NOMO-1 (cell line): ENCODE measurements around the gene TEX54.

Experiments used
- DNase-seq, 2 experiments: peaks; one replicate each; lab custom pipeline; 2025; ENCODE audit not compliant: unreplicated experiment in 2 of 2; lab: John Stamatoyannopoulos, UW

The TEX54 gene

DNA sequence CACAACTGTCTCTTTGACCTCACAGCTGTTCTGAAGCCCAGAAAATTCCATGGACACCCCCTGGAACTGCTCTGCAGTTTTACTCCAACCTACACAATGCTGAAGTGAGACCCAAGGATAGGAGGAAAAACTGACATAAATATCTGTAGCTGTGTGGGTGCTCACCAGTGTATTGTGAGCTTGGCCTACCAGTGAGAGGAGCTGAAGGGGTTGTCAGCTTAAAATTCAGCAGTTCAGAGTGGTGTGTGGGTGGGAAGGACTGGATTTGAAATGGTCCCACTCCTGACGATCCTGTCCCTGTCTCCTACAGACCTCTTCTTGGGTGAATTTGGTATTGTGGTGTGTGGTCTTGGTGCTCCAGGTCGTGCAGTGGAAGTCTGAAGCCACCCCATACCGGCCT, 43.1 kb downstream of the TEX54 start:
- DNase-seq, result no peak

- no peak for DNase-seq
Observed at GRCh38 chr11:62788991-62789390, 43.6 kb downstream of the TEX54 start.

DNA sequence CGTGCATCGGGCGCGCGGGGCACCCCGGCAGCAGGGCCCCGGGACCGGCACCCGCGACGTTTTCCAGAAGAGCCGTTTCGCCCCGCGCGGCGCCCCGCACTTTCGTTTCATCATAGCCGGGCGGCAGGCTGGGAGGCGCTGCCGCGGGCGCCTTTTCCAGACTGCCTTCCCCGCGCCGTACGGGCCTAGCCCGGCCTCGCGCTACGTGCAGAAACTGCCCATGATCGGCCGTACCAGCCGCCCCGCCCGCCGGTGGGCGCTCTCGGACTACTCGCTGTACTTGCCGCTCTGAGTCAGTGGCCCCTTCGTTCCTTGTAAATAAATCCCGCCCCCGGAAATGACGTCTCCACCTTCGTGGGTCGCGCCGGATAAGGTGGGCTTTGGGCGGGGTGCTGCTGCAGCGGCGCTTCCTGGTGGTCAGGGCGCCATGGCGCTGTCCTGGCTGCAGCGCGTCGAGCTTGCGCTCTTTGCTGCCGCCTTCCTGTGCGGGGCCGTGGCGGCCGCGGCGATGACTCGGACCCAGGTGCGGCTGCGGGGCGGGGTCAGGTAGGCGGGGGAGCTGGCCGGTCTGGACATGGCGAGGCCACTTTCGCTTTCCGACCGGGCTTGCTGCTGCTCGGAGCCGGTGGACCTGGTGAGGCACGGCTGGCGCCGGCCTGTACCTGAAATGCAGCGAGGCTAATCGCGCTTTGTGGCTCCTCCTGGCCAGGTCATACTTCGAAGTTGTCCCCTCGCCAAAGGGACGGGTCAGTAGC, 45.5 kb downstream of the TEX54 start, which contains the start of gene TMEM179B:
Gene TMEM179B (plus strand): TSS at position 398 of the 755 bp plus-strand sequence. CDS start 30 bp downstream, at position 428.
- DNase-seq, result peak; percentile 97 to 99

DNA sequence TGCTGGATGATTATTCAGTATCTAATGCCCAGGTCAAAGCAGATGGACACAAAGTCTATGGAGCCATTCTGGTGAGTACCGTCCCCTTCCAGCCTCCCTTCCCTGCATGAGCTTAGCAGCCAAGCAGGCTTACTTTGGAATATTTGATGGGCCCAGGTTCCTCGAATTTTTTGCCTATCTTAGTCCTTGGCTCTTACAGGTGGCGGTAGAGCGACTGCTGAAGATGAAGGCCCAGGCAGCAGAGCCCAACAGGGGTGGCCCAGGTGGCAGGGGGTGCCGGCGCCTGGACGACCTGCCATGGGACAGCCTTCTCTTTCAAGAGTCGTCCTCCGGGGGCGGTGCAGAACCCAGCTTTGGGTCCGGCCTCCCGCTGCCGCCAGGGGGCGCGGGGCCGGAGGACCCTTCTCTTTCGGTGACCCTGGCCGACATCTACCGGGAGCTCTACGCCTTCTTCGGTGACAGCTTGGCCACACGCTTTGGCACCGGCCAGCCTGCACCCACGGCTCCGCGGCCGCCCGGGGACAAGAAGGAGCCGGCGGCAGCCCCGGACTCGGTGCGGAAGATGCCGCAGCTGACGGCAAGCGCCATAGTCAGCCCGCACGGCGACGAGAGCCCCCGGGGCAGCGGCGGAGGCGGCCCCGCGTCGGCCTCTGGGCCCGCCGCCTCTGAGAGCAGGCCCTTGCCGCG, 46.2 kb downstream of the TEX54 start:
- peak; percentile 76 to 83 for DNase-seq

DNA sequence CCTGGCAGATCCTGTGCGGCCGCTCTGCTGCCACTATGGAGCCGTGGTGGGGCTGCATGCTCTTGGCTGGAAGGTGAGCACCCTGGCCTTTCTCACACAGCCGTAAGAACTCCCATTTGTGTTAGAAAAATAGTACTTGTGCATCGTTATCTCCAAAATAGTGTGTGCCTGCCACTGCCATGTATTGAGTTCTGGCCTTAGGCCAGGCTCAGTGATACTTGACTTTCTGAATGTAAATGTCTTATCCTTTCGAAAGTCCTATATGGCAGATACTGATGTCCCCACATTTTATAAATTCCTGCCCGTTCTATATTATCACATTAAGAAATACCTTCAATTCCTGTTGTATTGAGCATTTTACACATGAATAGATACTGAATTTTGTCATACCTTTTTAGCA, 49.9 kb downstream of the TEX54 start:
- no peak for DNase-seq
